ENCODE measurements around the gene ADAMTSL4. TPM values are rescaled to one million over a fixed set of nuclear protein-coding genes. Genes with fewer than 3 reads are reported as not detected.

ADAMTSL4 gene
- total and polyA plus RNA-seq, 9 of the 15 experiments (the other 6 are each of a cell fraction or from before 2014, with no cell fraction given) = 12.7 to 212 (median 35.6) TPM

- no peak for TF ChIP-seq CTCFL (IDR thresholded peaks at IDR 0.05; ENCODE audit: borderline replicate concordance, insufficient read depth, low read depth, low read length, poor library complexity, severe bottlenecking)
- TF ChIP-seq NRF1 (conservative IDR thresholded peaks at IDR 0.05 in 1 of 2, IDR thresholded peaks at IDR 0.05 in 1 of 2) = peak; percentile 49 to 60
- TF ChIP-seq CEBPB (tag; IDR thresholded peaks at IDR 0.05) = no peak
- TF ChIP-seq DMBX1 (CRISPR knock-in tag; IDR thresholded peaks at IDR 0.05; ENCODE audit: borderline replicate concordance) = 0 out of 2 replicates have a peak, but pooled peaks have one; percentile 51
- peak; percentile 90 for TF ChIP-seq ETV5 (CRISPR knock-in tag; IDR thresholded peaks at IDR 0.05; ENCODE audit: low read depth)
- no peak for TF ChIP-seq SIRT6 (IDR thresholded peaks at IDR 0.05; ENCODE audit: low read depth, low read length)
- TF ChIP-seq ZNF124 (CRISPR knock-in tag; IDR thresholded peaks at IDR 0.05) = no peak
- TF ChIP-seq ZFX (CRISPR knock-in tag; IDR thresholded peaks at IDR 0.05) = 0 out of 2 replicates have a peak, but pooled peaks have one; percentile 15
- peak; percentile 100 for TF ChIP-seq MEIS2 (IDR thresholded peaks at IDR 0.05; ENCODE audit: partially characterized antibody)
- peak; percentile 68 for TF ChIP-seq ZFP36 (IDR thresholded peaks at IDR 0.05; ENCODE audit: low read depth, low read length, partially characterized antibody)
- TF ChIP-seq E2F6 (IDR thresholded peaks at IDR 0.05; ENCODE audit: borderline replicate concordance in 1 of 2, extremely low read depth in 1 of 2, insufficient read depth in 1 of 2, insufficient read length in 1 of 2, low read depth in 1 of 2, low read length in 1 of 2, poor library complexity in 1 of 2, severe bottlenecking in 1 of 2) = peak; percentile 13 to 37
- peak; percentile 79 for TF ChIP-seq VEZF1 (CRISPR knock-in tag; IDR thresholded peaks at IDR 0.05)
- peak; percentile 70 for TF ChIP-seq TFAP4 (CRISPR knock-in tag; IDR thresholded peaks at IDR 0.05; ENCODE audit: borderline replicate concordance)
- TF ChIP-seq ZNF316 (IDR thresholded peaks at IDR 0.05) = peak; percentile 31; the same call in 1 of the 2 replicates
- TF ChIP-seq CCAR2 (IDR thresholded peaks at IDR 0.05; ENCODE audit: low read depth, low read length) = no peak
- no peak for TF ChIP-seq ZSCAN32 (CRISPR knock-in tag; IDR thresholded peaks at IDR 0.05)
- 0 out of 2 replicates have a peak, but pooled peaks have one; percentile 52 for TF ChIP-seq CGGBP1 (CRISPR knock-in tag; IDR thresholded peaks at IDR 0.05)
- TF ChIP-seq IRF1 (CRISPR knock-in tag; IDR thresholded peaks at IDR 0.05; ENCODE audit: borderline replicate concordance) = no peak
- peak; percentile 43; the same call in 1 of the 2 replicates for TF ChIP-seq MAFF (IDR thresholded peaks at IDR 0.05; ENCODE audit: low read length)
- TF ChIP-seq MYNN (IDR thresholded peaks at IDR 0.05) = peak; percentile 50; the same call in 1 of the 2 replicates
- TF ChIP-seq MYNN (CRISPR knock-in tag; IDR thresholded peaks at IDR 0.05) = no peak
Observed at GRCh38 chr1:150545486-150546032, 3.6 kb upstream of the ADAMTSL4 start (continued).

All from K562 (cell line).